CD4-positive, alpha-beta T cell (primary cell): ENCODE results near the gene ALPG. TPM values are rescaled to one million over a fixed set of nuclear protein-coding genes. Genes with fewer than 3 reads are reported as not detected.
A peak's percentile ranks its signal among the peaks of the same experiment; 100 is the strongest.
"Not testable (repeated sequence)": the region's sequence is repeated elsewhere in the genome, so short reads cannot be mapped to it uniquely, and the experiment has no call there.

Source experiments
- ATAC-seq: fragments of 200-7000 bp; cut with Tn5 transposase; one replicate; pipeline ENCODE4 v1.10.0; 2022; ENCODE audit warnings: mild to moderate bottlenecking; ENCODE audit not compliant: poor library complexity
- CTCF ChIA-PET: fragments of 350-600 bp; sonication (Branson Sonifier 250); formaldehyde crosslinking; loops from one replicate; lab custom pipeline; 2021; ENCODE audit warnings: antibody characterized with exemption, inconsistent platforms; lab: Charles Lee
- POLR2A ChIA-PET: fragments of 350-600 bp; sonication (Branson Sonifier 250); formaldehyde crosslinking; loops from one replicate; lab custom pipeline; 2021; ENCODE audit warnings: antibody characterized with exemption, inconsistent platforms; lab: Charles Lee
- DNase-seq, 14 experiments: peaks; one replicate each; pipeline ENCODE4 v3.0.0-alpha.2; 2013 to 2020; ENCODE audit warnings: mixed read lengths in 2 of 14
- H3K27ac ChIP-seq, 2 donors: one replicate each; pipeline versions ENCODE4 v1.5.1 to v1.7.0; 2013; ENCODE audit warnings: low read length in 2 of 2, low read depth in 1 of 2, mild to moderate bottlenecking in 1 of 2
- H3K27me3 ChIP-seq, 2 experiments: 1 replicate in 1 of 2; 2 replicates in 1 of 2; pipeline versions ENCODE4 v1.6.1 to v1.7.0; 2013; ENCODE audit warnings: low read length in 2 of 2, control low read depth in 1 of 2, mild to moderate bottlenecking in 1 of 2, moderate library complexity in 1 of 2; ENCODE audit not compliant: insufficient read depth in 2 of 2, control insufficient read depth in 1 of 2
- H3K36me3 ChIP-seq: one replicate; pipeline ENCODE4 v1.6.1; 2013; ENCODE audit warnings: low read length, control low read depth; ENCODE audit not compliant: insufficient read depth
- H3K4me1 ChIP-seq: one replicate; pipeline ENCODE4 v1.6.1; 2013; ENCODE audit warnings: low read length, control low read depth; ENCODE audit not compliant: insufficient read depth
- H3K4me3 ChIP-seq: one replicate; pipeline ENCODE4 v1.5.1; 2013; ENCODE audit warnings: mild to moderate bottlenecking, low read length, moderate library complexity
- H3K9me3 ChIP-seq, 2 experiments: 1 replicate in 1 of 2; 2 replicates in 1 of 2; pipeline versions ENCODE4 v1.6.1 to v1.7.0; 2013; ENCODE audit warnings: low read length in 2 of 2, mild to moderate bottlenecking in 2 of 2, control low read depth in 1 of 2, moderate library complexity in 1 of 2; ENCODE audit not compliant: control insufficient read depth in 1 of 2, insufficient read depth in 1 of 2
- H3K27ac Mint-ChIP-seq: one replicate; pipeline ENCODE4 v1.8.0; 2020; ENCODE audit warnings: mixed read lengths
- H3K27me3 Mint-ChIP-seq: one replicate; pipeline ENCODE4 v1.8.0; 2021; ENCODE audit warnings: mixed read lengths
- H3K36me3 Mint-ChIP-seq: one replicate; pipeline ENCODE4 v1.8.0; 2021; ENCODE audit warnings: low read depth, mixed read lengths
- H3K4me1 Mint-ChIP-seq: one replicate; pipeline ENCODE4 v1.8.0; 2021; ENCODE audit warnings: low read depth, mixed read lengths
- H3K4me3 Mint-ChIP-seq: one replicate; pipeline ENCODE4 v1.8.0; 2020; ENCODE audit warnings: mild to moderate bottlenecking, mixed read lengths
- H3K9me3 Mint-ChIP-seq: one replicate; pipeline ENCODE4 v1.8.0; 2020; ENCODE audit warnings: mixed read lengths
- CTCF ChIP-seq: fragments of 200-600 bp; IDR thresholded peaks from one replicate; pipeline ENCODE4 v1.8.0; 2022; ENCODE audit warnings: antibody characterized with exemption, mild to moderate bottlenecking
- intact Hi-C, 2 experiments: fragments of 100-400 bp; cut with DNase I in 1 of 2; cut with micrococcal nuclease in 1 of 2; formaldehyde crosslinking; loops; one replicate each; pipeline versions ENCODE4 v1.15.1 to v1.9.0; 2023 to 2025; cut with DNase I, micrococcal nuclease
- total RNA-seq, 174 experiments: library from RNA in 2 of 174; stranded (reverse) in 2 of 174; gene quantifications; one replicate each; pipeline ENCODE4 v1.2.3 and lab custom pipeline; 2021 to 2026

The ALPG gene
- total RNA-seq, 2 experiments from 2014 or later = not detected

GRCh38 chr2:232440220-232441018 lies 33.8 kb downstream of the ALPG start:
- intact Hi-C loops = loop anchor here (1.0 to 10.0 kb wide), 5 partner anchors 106 to 534 kb away; partner anchors contain the start of gene NPPC (in 1 of the 2)
- H3K27ac Mint-ChIP-seq, H3K36me3 ChIP-seq, H3K27me3 ChIP-seq, H3K27me3 Mint-ChIP-seq, POLR2A ChIA-PET, H3K36me3 Mint-ChIP-seq, H3K4me1 Mint-ChIP-seq, H3K4me3 ChIP-seq, H3K9me3 Mint-ChIP-seq, H3K27ac ChIP-seq, H3K9me3 ChIP-seq, H3K4me3 Mint-ChIP-seq: not testable (repeated sequence)
- ATAC-seq (peak; percentile 92), DNase-seq (peak; percentile 73 to 91 (median 84))
- peak; percentile 78 for TF ChIP-seq CTCF
- H3K4me1 ChIP-seq = peaks cover 11% of the 10 kb centered on the region
- CTCF ChIA-PET = interaction anchor here (1.3 to 1.8 kb wide), 2 partner anchors 11 to 534 kb away, joined by 4 to 7 read pairs; no protein-coding TSS in a partner anchor

GRCh38 chr2:232441147-232441651 lies 34.6 kb downstream of the ALPG start:
- H3K27me3 ChIP-seq = peaks cover 0 to 2% of the 10 kb centered on the region in 2 experiments
- no peaks in the 10 kb centered on the region for H3K36me3 Mint-ChIP-seq
- ATAC-seq = no peak
- H3K36me3 ChIP-seq = no peaks in the 10 kb centered on the region
- no peak overlapping the region for H3K27ac Mint-ChIP-seq
- ChIA-PET POLR2A (no interaction called here), CTCF (no interaction called here)
- H3K4me3 ChIP-seq = no peak overlapping the region
- H3K4me1 Mint-ChIP-seq = no peaks in the 10 kb centered on the region
- no peak overlapping the region for H3K27ac ChIP-seq
- DNase-seq = no peak
- H3K9me3 ChIP-seq = no peaks in the 10 kb centered on the region
- peaks cover 3% of the 10 kb centered on the region for H3K27me3 Mint-ChIP-seq
- H3K9me3 Mint-ChIP-seq = no peaks in the 10 kb centered on the region
- H3K4me1 ChIP-seq = peaks cover 11% of the 10 kb centered on the region
- intact Hi-C loops = loop anchor here (5.0 to 10.0 kb wide), 3 partner anchors 106 to 514 kb away; partner anchors contain the start of gene NPPC (in 1 of the 2)
- TF ChIP-seq CTCF = no peak
- no peak overlapping the region for H3K4me3 Mint-ChIP-seq

- H3K4me3 ChIP-seq, H3K4me1 Mint-ChIP-seq, H3K27ac ChIP-seq, H3K36me3 ChIP-seq, H3K27me3 Mint-ChIP-seq, H3K4me3 Mint-ChIP-seq, POLR2A ChIA-PET, H3K36me3 Mint-ChIP-seq, H3K9me3 ChIP-seq, DNase-seq, H3K27me3 ChIP-seq, H3K27ac Mint-ChIP-seq, CTCF ChIA-PET, H3K9me3 Mint-ChIP-seq, ATAC-seq: not testable (repeated sequence)
- intact Hi-C loops = loop anchor here (5.0 to 10.0 kb wide), 3 partner anchors 107 to 515 kb away; partner anchors contain the start of gene NPPC (in 1 of the 2)
- H3K4me1 ChIP-seq = peaks cover 11% of the 10 kb centered on the region
Measured at GRCh38 chr2:232441922-232442321, 35.3 kb downstream of the ALPG start.

- H3K9me3 ChIP-seq, H3K27me3 ChIP-seq, H3K36me3 Mint-ChIP-seq, H3K27me3 Mint-ChIP-seq, POLR2A ChIA-PET, H3K9me3 Mint-ChIP-seq, DNase-seq, CTCF ChIA-PET, H3K36me3 ChIP-seq, H3K4me3 Mint-ChIP-seq, H3K4me3 ChIP-seq, ATAC-seq, H3K27ac ChIP-seq, H3K4me1 Mint-ChIP-seq, H3K27ac Mint-ChIP-seq: not testable (repeated sequence)
- H3K4me1 ChIP-seq = peaks cover 11% of the 10 kb centered on the region
- intact Hi-C loops = loop anchor here (5.0 to 10.0 kb wide), 3 partner anchors 108 to 515 kb away; partner anchors contain the start of gene NPPC (in 1 of the 2)
Measured at GRCh38 chr2:232442431-232442830, 35.8 kb downstream of the ALPG start.

- H3K27me3 Mint-ChIP-seq, H3K4me1 Mint-ChIP-seq, H3K9me3 ChIP-seq, ATAC-seq, H3K4me3 Mint-ChIP-seq, H3K27me3 ChIP-seq, H3K9me3 Mint-ChIP-seq, DNase-seq, H3K36me3 ChIP-seq, H3K27ac ChIP-seq, POLR2A ChIA-PET, H3K36me3 Mint-ChIP-seq, CTCF ChIA-PET, H3K4me3 ChIP-seq, H3K27ac Mint-ChIP-seq: not testable (repeated sequence)
- intact Hi-C loops = loop anchor here (5.0 to 10.0 kb wide), 3 partner anchors 108 to 516 kb away; partner anchors contain the start of gene NPPC (in 1 of the 2)
- peaks cover 11% of the 10 kb centered on the region for H3K4me1 ChIP-seq
Measured at GRCh38 chr2:232443047-232443446, 36.4 kb downstream of the ALPG start.
